ENCODE data around the gene BLID. TPM values are rescaled to one million over a fixed set of nuclear protein-coding genes. Genes with fewer than 3 reads are reported as not detected.

BLID gene
- total RNA-seq, 2 experiments from 2014 or later = not detected

GRCh38 chr11:122155765-122156527, 39.9 kb upstream of the BLID start:
- CTCF ChIA-PET = no interaction called here

GRCh38 chr11:122154994-122155393, 39.0 kb upstream of the BLID start:
- ChIA-PET POLR2A (no interaction called here), CTCF (no interaction called here)
- H3K4me3 Mint-ChIP-seq = no peak overlapping the region
- no peak for ATAC-seq
- DNase-seq = no peak
- H3K9me3 Mint-ChIP-seq = no peaks in the 10 kb centered on the region
- peaks cover 5% of the 10 kb centered on the region for H3K4me1 Mint-ChIP-seq (ENCODE audit: low read depth)
- H3K27ac Mint-ChIP-seq = no peak overlapping the region
- TF ChIP-seq CTCF (IDR thresholded peaks at IDR 0.05) = no peak
- intact Hi-C loops (cut with micrococcal nuclease) = no loop called here
- peaks cover 3% of the 10 kb centered on the region for H3K27me3 Mint-ChIP-seq
- H3K36me3 Mint-ChIP-seq (ENCODE audit: low read depth) = no peaks in the 10 kb centered on the region

More at GRCh38 chr11:122155765-122156527, 39.9 kb upstream of the BLID start:
- POLR2A ChIA-PET = no interaction called here
- no peak for DNase-seq
- no peak for TF ChIP-seq CTCF (IDR thresholded peaks at IDR 0.05)
- intact Hi-C loops (cut with micrococcal nuclease) = no loop called here
- Mint-ChIP-seq H3K36me3 (ENCODE audit: low read depth) (no peaks in the 10 kb centered on the region), H3K4me1 (ENCODE audit: low read depth) (peaks cover 5% of the 10 kb centered on the region), H3K4me3 (no peak overlapping the region), H3K27ac (no peak overlapping the region), H3K27me3 (peaks cover 3% of the 10 kb centered on the region), H3K9me3 (no peaks in the 10 kb centered on the region)
- ATAC-seq = no peak

GRCh38 chr11:122154227-122154626, 38.2 kb upstream of the BLID start:
- no peak for TF ChIP-seq CTCF (IDR thresholded peaks at IDR 0.05)
- Mint-ChIP-seq H3K36me3 (ENCODE audit: low read depth) (no peaks in the 10 kb centered on the region), H3K27me3 (peaks cover 3% of the 10 kb centered on the region), H3K9me3 (no peaks in the 10 kb centered on the region), H3K27ac (no peak overlapping the region), H3K4me1 (ENCODE audit: low read depth) (peaks cover 5% of the 10 kb centered on the region), H3K4me3 (no peak overlapping the region)
- intact Hi-C loops (cut with micrococcal nuclease) = no loop called here
- DNase-seq (no peak), ATAC-seq (no peak)
- POLR2A ChIA-PET = interaction anchor here (0.5 kb wide), 1 partner anchor 353 kb away, joined by 3 read pairs; no protein-coding TSS in a partner anchor
- CTCF ChIA-PET = no interaction called here

GRCh38 chr11:122153746-122154145, 37.7 kb upstream of the BLID start:
- TF ChIP-seq CTCF (IDR thresholded peaks at IDR 0.05) = no peak
- no peak overlapping the region for H3K27ac Mint-ChIP-seq
- DNase-seq (no peak), ATAC-seq (no peak)
- intact Hi-C loops (cut with micrococcal nuclease) = no loop called here
- peaks cover 5% of the 10 kb centered on the region for H3K4me1 Mint-ChIP-seq (ENCODE audit: low read depth)
- ChIA-PET CTCF (no interaction called here), POLR2A (interaction anchor here (0.5 kb wide), 1 partner anchor 353 kb away, joined by 3 read pairs; no protein-coding TSS in a partner anchor)
- peaks cover 4% of the 10 kb centered on the region for H3K27me3 Mint-ChIP-seq
- H3K9me3 Mint-ChIP-seq = no peaks in the 10 kb centered on the region
- no peaks in the 10 kb centered on the region for H3K36me3 Mint-ChIP-seq (ENCODE audit: low read depth)
- H3K4me3 Mint-ChIP-seq = no peak overlapping the region

- Mint-ChIP-seq H3K4me3 (no peak overlapping the region), H3K36me3 (ENCODE audit: low read depth) (no peaks in the 10 kb centered on the region), H3K27ac (no peak overlapping the region), H3K4me1 (ENCODE audit: low read depth) (no peaks in the 10 kb centered on the region), H3K27me3 (peaks cover 4% of the 10 kb centered on the region), H3K9me3 (no peaks in the 10 kb centered on the region)
- DNase-seq (no peak), ATAC-seq (no peak)
- intact Hi-C loops (cut with micrococcal nuclease) = no loop called here
- no peak for TF ChIP-seq CTCF (IDR thresholded peaks at IDR 0.05)
- ChIA-PET CTCF (no interaction called here), POLR2A (no interaction called here)
These were observed 34.5 kb upstream of the BLID start for GRCh38 chr11:122150216-122151124.
